SK-N-SH treated with all-trans-retinoic acid at 6 μM for 48 hours (cell line): ENCODE data around the gene TRIM44.

Experiments used
- ATAC-seq: fragments of 200-7000 bp; cut with Tn5 transposase; 3 replicates; pipeline ENCODE4 v1.9.1; 2020; ENCODE audit warnings: mild to moderate bottlenecking, moderate library complexity
- ARNTL ChIP-seq: fragments of 450-650 bp; formaldehyde crosslinking; IDR thresholded peaks from 2 replicates; pipeline ENCODE4 v1.5.0; 2020; ENCODE audit warnings: low read depth, mild to moderate bottlenecking, moderate library complexity, borderline replicate concordance
- BACH2 ChIP-seq: fragments of 250-450 bp; sonication (Bioruptor Pico); IDR thresholded peaks from 2 replicates; pipeline ENCODE4 v1.9.0; 2021; ENCODE audit warnings: mild to moderate bottlenecking, borderline replicate concordance
- CREB5 ChIP-seq: fragments of 250-450 bp; sonication (Bioruptor Pico); IDR thresholded peaks from 2 replicates; pipeline ENCODE4 v1.5.1; 2020; ENCODE audit warnings: low read depth, mild to moderate bottlenecking, moderate library complexity
- CSDC2 ChIP-seq: fragments of 250-450 bp; sonication (Bioruptor Pico); IDR thresholded peaks from 2 replicates; pipeline ENCODE4 v1.5.0; 2020; ENCODE audit warnings: mild to moderate bottlenecking, moderate library complexity
- CSRNP3 ChIP-seq: fragments of 250-450 bp; sonication (Bioruptor Pico); IDR thresholded peaks from 2 replicates; pipeline ENCODE4 v1.5.1; 2021; ENCODE audit warnings: mild to moderate bottlenecking, moderate library complexity
- ESRRG ChIP-seq: fragments of 250-450 bp; sonication (Bioruptor Pico); IDR thresholded peaks from 2 replicates; pipeline ENCODE4 v1.6.1; 2021; ENCODE audit warnings: mild to moderate bottlenecking
- GLIS3 ChIP-seq: fragments of 250-450 bp; sonication (Bioruptor Pico); IDR thresholded peaks from 2 replicates; pipeline ENCODE4 v1.5.0; 2020; ENCODE audit warnings: mild to moderate bottlenecking, moderate library complexity
- ISL1 ChIP-seq: fragments of 250-450 bp; sonication (Bioruptor Pico); IDR thresholded peaks from 2 replicates; pipeline ENCODE4 v2.1.2; 2022; ENCODE audit warnings: mild to moderate bottlenecking, moderate library complexity
- OSR1 ChIP-seq: fragments of 250-450 bp; sonication (Bioruptor Pico); IDR thresholded peaks from 2 replicates; pipeline ENCODE4 v1.8.0; 2022; ENCODE audit warnings: moderate library complexity, mild to moderate bottlenecking, inconsistent platforms
- PATZ1 ChIP-seq: fragments of 250-450 bp; sonication (Bioruptor Pico); IDR thresholded peaks from 2 replicates; pipeline ENCODE4 v1.8.0; 2020; ENCODE audit warnings: mild to moderate bottlenecking, moderate library complexity, borderline replicate concordance
- POU6F1 ChIP-seq: fragments of 250-450 bp; sonication (Bioruptor Pico); IDR thresholded peaks from 2 replicates; pipeline ENCODE4 v1.8.0; 2021; ENCODE audit warnings: low read depth, mild to moderate bottlenecking, moderate library complexity, borderline replicate concordance
- PPARA ChIP-seq: fragments of 250-450 bp; sonication (Bioruptor Pico); IDR thresholded peaks from 2 replicates; pipeline ENCODE4 v1.5.0; 2020; ENCODE audit warnings: mild to moderate bottlenecking, borderline replicate concordance
- RARB ChIP-seq: fragments of 250-450 bp; sonication (Bioruptor Pico); IDR thresholded peaks from 2 replicates; pipeline ENCODE4 v1.8.0; 2021; ENCODE audit warnings: mild to moderate bottlenecking, moderate library complexity
- SNAI2 ChIP-seq: fragments of 250-450 bp; sonication (Bioruptor Pico); IDR thresholded peaks from 2 replicates; pipeline ENCODE4 v1.5.0; 2020; ENCODE audit warnings: mild to moderate bottlenecking, moderate library complexity
- TCF4 ChIP-seq: fragments of 250-450 bp; sonication (Bioruptor Pico); IDR thresholded peaks from 2 replicates; pipeline ENCODE4 v1.8.0; 2021; ENCODE audit warnings: mild to moderate bottlenecking, moderate library complexity, borderline replicate concordance
- TOX ChIP-seq: fragments of 250-450 bp; sonication (Bioruptor Pico); IDR thresholded peaks from 2 replicates; pipeline ENCODE4 v1.8.0; 2021; ENCODE audit warnings: mild to moderate bottlenecking, moderate library complexity, borderline replicate concordance
- TSHZ2 ChIP-seq: fragments of 250-450 bp; sonication (Bioruptor Pico); IDR thresholded peaks from 2 replicates; pipeline ENCODE4 v1.5.0; 2020; ENCODE audit warnings: mild to moderate bottlenecking, moderate library complexity
- ZC3H10 ChIP-seq: fragments of 250-450 bp; sonication (Bioruptor Pico); IDR thresholded peaks from 2 replicates; pipeline ENCODE4 v1.5.1; 2021; ENCODE audit warnings: mild to moderate bottlenecking, moderate library complexity
- ZFP3 ChIP-seq: fragments of 250-450 bp; sonication (Bioruptor Pico); IDR thresholded peaks from 2 replicates; pipeline ENCODE4 v1.5.0; 2020; ENCODE audit warnings: mild to moderate bottlenecking, moderate library complexity
- ZFP30 ChIP-seq: fragments of 450-650 bp; formaldehyde crosslinking; IDR thresholded peaks from 2 replicates; pipeline ENCODE4 v1.5.0; 2022; ENCODE audit warnings: mild to moderate bottlenecking, moderate library complexity
- ZNF565 ChIP-seq: fragments of 450-650 bp; formaldehyde crosslinking; conservative IDR thresholded peaks from 2 replicates; pipeline ENCODE4 v1.5.0; 2020; ENCODE audit warnings: low read depth, mild to moderate bottlenecking, moderate library complexity
- ZNF8 ChIP-seq: fragments of 450-650 bp; formaldehyde crosslinking; IDR thresholded peaks from 2 replicates; pipeline ENCODE4 v1.5.0; 2020; ENCODE audit warnings: mild to moderate bottlenecking, moderate library complexity

The TRIM44 gene

GRCh38 chr11:35721651-35722282, 59.2 kb downstream of the TRIM44 start:
- TF ChIP-seq ARNTL (CRISPR knock-in tag): no peak
- TF ChIP-seq CSDC2 (CRISPR knock-in tag): no peak
- no peak for TF ChIP-seq ISL1 (CRISPR knock-in tag)
- no peak for TF ChIP-seq ZNF565
- no peak for TF ChIP-seq GLIS3 (CRISPR knock-in tag)
- no peak for TF ChIP-seq ESRRG (CRISPR knock-in tag)
- TF ChIP-seq ZC3H10 (CRISPR knock-in tag): no peak

GRCh38 chr11:35722641-35723040, 60.1 kb downstream of the TRIM44 start:
- TF ChIP-seq SNAI2 (CRISPR knock-in tag) (no peak), PPARA (CRISPR knock-in tag) (no peak), ZFP30 (no peak), TCF4 (no peak), RARB (CRISPR knock-in tag) (no peak), CSDC2 (CRISPR knock-in tag) (no peak), OSR1 (CRISPR knock-in tag) (no peak), PATZ1 (CRISPR knock-in tag) (no peak), ISL1 (CRISPR knock-in tag) (no peak), BACH2 (no peak)
- no peak for ATAC-seq

More at GRCh38 chr11:35721651-35722282, 59.2 kb downstream of the TRIM44 start:
- ATAC-seq: no peak

- no peak for ATAC-seq
- TF ChIP-seq ZC3H10 (CRISPR knock-in tag) (no peak), ZNF565 (no peak), ZFP30 (no peak), ZNF8 (CRISPR knock-in tag) (no peak), CSRNP3 (no peak), TSHZ2 (no peak), ZFP3 (CRISPR knock-in tag) (no peak), CSDC2 (CRISPR knock-in tag) (no peak), RARB (CRISPR knock-in tag) (no peak), OSR1 (CRISPR knock-in tag) (no peak), POU6F1 (CRISPR knock-in tag) (no peak)
These were observed 60.9 kb downstream of the TRIM44 start for GRCh38 chr11:35723493-35723892.

- TF ChIP-seq ZFP30 (no peak), POU6F1 (CRISPR knock-in tag) (no peak), RARB (CRISPR knock-in tag) (no peak), ZC3H10 (CRISPR knock-in tag) (no peak), ISL1 (CRISPR knock-in tag) (no peak), ZFP3 (CRISPR knock-in tag) (no peak), CREB5 (CRISPR knock-in tag) (no peak), CSDC2 (CRISPR knock-in tag) (no peak), ARNTL (CRISPR knock-in tag) (no peak), TOX (no peak), GLIS3 (CRISPR knock-in tag) (no peak), ZNF565 (no peak), BACH2 (no peak), SNAI2 (CRISPR knock-in tag) (no peak)
- TF ChIP-seq, all 23 proteins: peak for 0
- no peak for ATAC-seq
These were observed 61.3 kb downstream of the TRIM44 start for GRCh38 chr11:35723913-35724312.
